Liver (tissue), 3 donors: ENCODE measurements around the gene LRRN3.

ENCODE experiments used
- CTCF ChIP-seq: fragments of 150-350 bp; IDR thresholded peaks from 2 replicates; pipeline ENCODE4 v1.5.1; 2017; ENCODE audit warnings: improper control_type of control experiment, low read depth, low read length; ENCODE audit not compliant: missing input control
- SP1 ChIP-seq: IDR thresholded peaks from 2 replicates; pipeline ENCODE4 v1.6.1; 2018; ENCODE audit warnings: antibody characterized with exemption, mild to moderate bottlenecking
- donor health status: healthy.
- donor health status: healthy.

GRCh38 chr7:111080495-111081105 is 10.3 kb upstream of the LRRN3 start:
- TF ChIP-seq CTCF (no peak), SP1 (no peak)
